Measurements from ENCODE around the gene POMC. TPM values are rescaled to one million over a fixed set of nuclear protein-coding genes. Genes with fewer than 3 reads are reported as not detected.
"Not testable (repeated sequence)": the region's sequence is repeated elsewhere in the genome, so short reads cannot be mapped to it uniquely, and the experiment has no call there.

The POMC gene
- total RNA-seq, 1 donor from 2014 or later, result not detected

- no peak for DNase-seq (ENCODE audit: low read depth)
Measured at GRCh38 chr2:25177211-25177611, 8.8 kb upstream of the POMC start.

- no peak for DNase-seq (ENCODE audit: low read depth)
Measured at GRCh38 chr2:25176541-25177181, 8.3 kb upstream of the POMC start.

- no peak for DNase-seq (ENCODE audit: low read depth)
Measured at GRCh38 chr2:25176138-25176537, 7.8 kb upstream of the POMC start.

- DNase-seq (ENCODE audit: low read depth), result no peak
Measured at GRCh38 chr2:25174192-25174861, 5.9 kb upstream of the POMC start.

- DNase-seq (ENCODE audit: low read depth), result no peak
Measured at GRCh38 chr2:25173719-25174118, 5.3 kb upstream of the POMC start.

- no peak for DNase-seq (ENCODE audit: low read depth)
Measured at GRCh38 chr2:25170888-25171287, 2.5 kb upstream of the POMC start.

GRCh38 chr2:25169073-25169470 is 692 bp upstream of the POMC start:
- DNase-seq (ENCODE audit: low read depth), result no peak

GRCh38 chr2:25165992-25166875 is 2.1 kb downstream of the POMC start:
- peak; percentile 10 for DNase-seq (ENCODE audit: low read depth)

- DNase-seq (ENCODE audit: low read depth), result no peak
Measured at GRCh38 chr2:25164561-25164960, 3.8 kb downstream of the POMC start.

GRCh38 chr2:25162061-25162460 is 6.3 kb downstream of the POMC start:
- DNase-seq (ENCODE audit: low read depth), result not testable (repeated sequence)

- DNase-seq (ENCODE audit: low read depth), result no peak
Measured at GRCh38 chr2:25161055-25161781, 7.2 kb downstream of the POMC start.

- DNase-seq (ENCODE audit: low read depth), result no peak
Measured at GRCh38 chr2:25160376-25160775, 8.0 kb downstream of the POMC start.

GRCh38 chr2:25159949-25160348 is 8.4 kb downstream of the POMC start:
- DNase-seq (ENCODE audit: low read depth), result no peak

GRCh38 chr2:25158096-25158852 is 10.1 kb downstream of the POMC start:
- no peak for DNase-seq (ENCODE audit: low read depth)

- no peak for DNase-seq (ENCODE audit: low read depth)
Measured at GRCh38 chr2:25155401-25155800, 13.0 kb downstream of the POMC start.

- peak; percentile 59 for DNase-seq (ENCODE audit: low read depth)
Measured at GRCh38 chr2:25151718-25152117, 16.7 kb downstream of the POMC start.

GRCh38 chr2:25150993-25151392 is 17.4 kb downstream of the POMC start:
- not testable (repeated sequence) for DNase-seq (ENCODE audit: low read depth)

GRCh38 chr2:25149646-25150045 is 18.7 kb downstream of the POMC start:
- DNase-seq (ENCODE audit: low read depth), result no peak

- DNase-seq (ENCODE audit: low read depth), result no peak
Measured at GRCh38 chr2:25146896-25147295, 21.5 kb downstream of the POMC start.

GRCh38 chr2:25145803-25146202 is 22.6 kb downstream of the POMC start:
- no peak for DNase-seq (ENCODE audit: low read depth)

GRCh38 chr2:25141120-25141519 is 27.3 kb downstream of the POMC start:
- DNase-seq (ENCODE audit: low read depth), result no peak

All from myocyte (in vitro differentiated cells).